ENCODE measurements around the gene SVIL.

DNA sequence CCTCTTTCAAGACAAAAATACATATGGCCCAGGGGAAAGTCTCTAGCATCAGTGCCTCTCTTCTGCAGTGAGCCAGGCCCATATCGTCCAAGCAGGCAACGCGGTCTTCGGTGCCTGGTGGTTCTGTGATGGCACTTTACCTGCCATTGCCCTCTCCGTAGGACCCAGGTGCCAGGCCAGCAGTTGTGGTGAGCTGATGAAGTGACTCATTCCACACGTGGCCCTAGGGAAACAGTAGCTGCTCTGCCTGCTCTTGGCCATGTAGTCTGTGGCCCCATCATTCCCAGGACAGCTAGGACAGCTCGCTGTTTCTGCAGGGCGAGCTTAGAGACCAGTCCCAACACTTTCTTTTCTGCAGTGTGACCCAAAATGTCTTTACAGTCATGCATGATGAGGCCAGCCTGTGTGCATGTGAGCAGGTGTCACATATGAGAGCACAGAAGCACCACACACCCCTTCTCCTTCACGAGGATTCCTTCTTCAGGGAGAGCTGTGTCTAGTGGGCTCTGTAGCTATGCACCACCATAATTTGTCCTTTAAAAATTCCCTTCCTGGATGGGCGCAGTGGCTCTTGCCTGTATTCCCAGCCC lies 39.0 kb downstream of the SVIL start:
- TF ChIP-seq, protein P1, sequence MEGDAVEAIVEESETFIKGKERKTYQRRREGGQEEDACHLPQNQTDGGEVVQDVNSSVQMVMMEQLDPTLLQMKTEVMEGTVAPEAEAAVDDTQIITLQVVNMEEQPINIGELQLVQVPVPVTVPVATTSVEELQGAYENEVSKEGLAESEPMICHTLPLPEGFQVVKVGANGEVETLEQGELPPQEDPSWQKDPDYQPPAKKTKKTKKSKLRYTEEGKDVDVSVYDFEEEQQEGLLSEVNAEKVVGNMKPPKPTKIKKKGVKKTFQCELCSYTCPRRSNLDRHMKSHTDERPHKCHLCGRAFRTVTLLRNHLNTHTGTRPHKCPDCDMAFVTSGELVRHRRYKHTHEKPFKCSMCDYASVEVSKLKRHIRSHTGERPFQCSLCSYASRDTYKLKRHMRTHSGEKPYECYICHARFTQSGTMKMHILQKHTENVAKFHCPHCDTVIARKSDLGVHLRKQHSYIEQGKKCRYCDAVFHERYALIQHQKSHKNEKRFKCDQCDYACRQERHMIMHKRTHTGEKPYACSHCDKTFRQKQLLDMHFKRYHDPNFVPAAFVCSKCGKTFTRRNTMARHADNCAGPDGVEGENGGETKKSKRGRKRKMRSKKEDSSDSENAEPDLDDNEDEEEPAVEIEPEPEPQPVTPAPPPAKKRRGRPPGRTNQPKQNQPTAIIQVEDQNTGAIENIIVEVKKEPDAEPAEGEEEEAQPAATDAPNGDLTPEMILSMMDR (conservative IDR thresholded peaks at IDR 0.05 in 1 of 2, IDR thresholded peaks at IDR 0.05 in 1 of 2; ENCODE audit: low read depth in 1 of 2, low read length in 2 of 2): no peak
- no peak for TF ChIP-seq EZH2 (IDR thresholded peaks at IDR 0.05; ENCODE audit: low read length, missing control alignments)

Measured in fibroblast of lung (primary cell).